GM21423 (cell line): Measurements from ENCODE around the gene SHROOM4.
A peak's percentile ranks its signal among the peaks of the same experiment; 100 is the strongest.

Experiments used
- ATAC-seq: cut with Tn5 transposase; IDR thresholded peaks from one replicate; pipeline ENCODE4 v1.9.1; 2021; ENCODE audit warnings: mild to moderate bottlenecking, moderate library complexity; ENCODE audit not compliant: unreplicated experiment

The SHROOM4 gene

GRCh38 chrX:50707955-50708699 is 105.9 kb downstream of the SHROOM4 start:
- no peak for ATAC-seq

DNA sequence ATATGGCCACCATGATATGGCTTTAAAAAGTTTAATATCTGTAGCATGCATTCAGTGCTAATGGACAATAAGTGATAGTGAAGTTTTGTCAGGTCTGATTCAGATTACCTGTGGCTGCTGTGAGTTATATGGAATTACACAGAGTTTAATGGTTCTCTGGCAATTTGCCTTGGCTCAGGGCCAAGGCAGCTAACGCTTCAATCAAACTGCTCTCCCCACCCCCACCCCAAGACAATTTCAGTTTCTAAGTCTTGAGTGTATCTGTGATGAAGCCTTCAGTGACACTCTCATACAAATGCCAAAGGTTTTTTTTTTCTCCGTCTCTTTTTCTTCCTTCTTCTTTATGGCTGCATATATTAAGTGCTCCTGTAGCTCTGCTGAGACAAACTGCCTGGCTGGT is 106.6 kb downstream of the SHROOM4 start:
- ATAC-seq: no peak

DNA sequence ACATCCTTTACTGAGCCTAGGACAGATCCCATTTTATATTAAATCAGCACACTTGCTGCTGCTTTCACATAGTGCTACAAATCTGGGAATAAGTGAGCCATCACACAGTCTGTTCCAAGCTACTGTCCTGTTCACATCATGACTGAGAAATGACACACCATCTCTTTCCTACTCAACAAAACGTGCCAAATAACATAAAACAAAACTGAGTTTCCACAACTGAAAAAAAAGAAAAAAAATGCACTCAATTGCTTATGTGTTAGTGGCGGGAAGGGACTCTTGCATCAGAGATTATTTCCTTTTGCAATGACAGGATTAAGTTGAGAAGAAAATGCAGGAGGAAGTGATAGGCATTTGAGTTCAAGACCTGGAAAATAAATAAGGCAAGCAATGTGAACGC is 109.0 kb downstream of the SHROOM4 start:
- ATAC-seq: no peak

- ATAC-seq: no peak
Observed at GRCh38 chrX:50704360-50704759, 109.6 kb downstream of the SHROOM4 start.

- no peak for ATAC-seq
Observed at GRCh38 chrX:50700921-50701320, 113.1 kb downstream of the SHROOM4 start.

DNA sequence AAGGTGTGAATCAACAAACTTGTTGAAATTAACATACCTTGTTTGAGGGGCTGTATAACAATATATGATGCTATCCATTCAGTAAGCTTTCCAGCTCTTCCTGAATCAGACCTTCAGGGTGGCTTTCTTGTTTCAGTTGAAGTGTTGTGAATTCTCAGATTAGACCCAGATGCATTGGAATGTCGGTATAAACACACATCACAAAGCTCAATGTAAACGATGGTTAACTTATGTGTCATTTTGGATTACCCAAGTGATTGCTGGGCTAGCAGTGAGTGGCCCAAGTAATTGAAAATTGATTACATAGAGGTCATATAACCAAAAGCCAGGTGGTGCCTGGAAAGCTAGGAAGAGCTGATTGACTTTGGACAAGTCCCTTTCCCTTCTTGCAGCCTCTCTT is 115.0 kb downstream of the SHROOM4 start:
- no peak for ATAC-seq

DNA sequence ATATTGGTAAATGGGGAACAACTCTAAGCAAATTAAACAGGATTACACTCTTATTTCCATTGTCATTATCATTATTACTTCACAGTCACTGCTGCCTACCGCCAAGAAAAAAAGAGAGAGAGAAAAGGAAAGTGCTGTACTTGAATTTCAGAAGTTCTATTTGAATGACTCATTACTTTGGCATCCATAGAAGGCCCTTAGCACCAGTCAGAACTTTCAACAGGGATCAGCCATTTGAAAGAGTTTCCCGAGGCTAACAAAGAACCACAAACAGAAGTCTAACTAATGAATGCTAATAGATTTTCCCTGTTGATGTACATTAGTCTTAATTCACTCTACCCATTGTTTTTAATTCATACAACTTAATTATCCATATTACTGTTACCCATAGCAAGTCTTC is 116.3 kb downstream of the SHROOM4 start:
- ATAC-seq: no peak

DNA sequence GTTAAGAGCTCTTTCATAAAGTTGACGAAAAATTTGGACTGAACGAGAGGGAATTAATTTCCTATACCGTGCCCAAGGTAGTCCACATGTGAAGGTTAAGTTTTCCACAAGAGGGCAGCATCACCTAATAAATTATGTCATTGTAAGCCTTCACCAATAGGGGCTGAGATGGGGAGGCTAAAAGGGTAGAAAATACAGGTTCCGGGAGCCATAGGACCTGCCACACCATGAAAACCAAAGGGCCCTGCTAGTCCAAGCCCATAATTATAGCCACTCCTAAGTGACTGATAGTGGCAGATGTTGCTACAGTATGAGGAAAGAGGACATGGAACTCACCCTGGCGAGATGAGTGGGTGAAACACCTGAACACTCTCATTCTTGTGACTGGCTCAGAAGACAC is 122.2 kb downstream of the SHROOM4 start:
- peak; percentile 67 for ATAC-seq

- no peak for ATAC-seq
Observed at GRCh38 chrX:50684871-50685270, 129.1 kb downstream of the SHROOM4 start.

GRCh38 chrX:50680990-50681389 is 133.0 kb downstream of the SHROOM4 start:
- no peak for ATAC-seq

GRCh38 chrX:50677789-50678188 is 136.2 kb downstream of the SHROOM4 start:
- no peak for ATAC-seq

- no peak for ATAC-seq
Observed at GRCh38 chrX:50671661-50672060, 142.3 kb downstream of the SHROOM4 start.

DNA sequence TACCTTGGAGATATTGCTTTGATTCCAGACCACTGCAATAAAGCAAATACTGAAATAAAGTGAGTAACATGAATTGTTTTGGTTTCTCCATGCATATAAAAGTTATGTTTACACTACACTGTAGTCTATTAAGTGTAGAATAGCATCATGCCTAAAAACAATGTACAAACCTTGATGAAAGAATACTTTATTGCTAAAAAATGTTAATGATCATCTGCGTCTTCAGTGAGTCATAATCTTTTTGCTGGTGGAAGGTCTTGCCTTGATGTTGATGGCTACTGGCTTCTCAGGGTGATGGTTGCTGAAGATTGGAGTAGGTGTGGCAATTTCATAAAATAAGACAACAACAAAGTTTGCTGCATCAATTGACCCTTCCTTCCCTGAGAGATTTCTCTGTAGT is 145.1 kb downstream of the SHROOM4 start:
- no peak for ATAC-seq

GRCh38 chrX:50648156-50648555 is 165.8 kb downstream of the SHROOM4 start:
- no peak for ATAC-seq

DNA sequence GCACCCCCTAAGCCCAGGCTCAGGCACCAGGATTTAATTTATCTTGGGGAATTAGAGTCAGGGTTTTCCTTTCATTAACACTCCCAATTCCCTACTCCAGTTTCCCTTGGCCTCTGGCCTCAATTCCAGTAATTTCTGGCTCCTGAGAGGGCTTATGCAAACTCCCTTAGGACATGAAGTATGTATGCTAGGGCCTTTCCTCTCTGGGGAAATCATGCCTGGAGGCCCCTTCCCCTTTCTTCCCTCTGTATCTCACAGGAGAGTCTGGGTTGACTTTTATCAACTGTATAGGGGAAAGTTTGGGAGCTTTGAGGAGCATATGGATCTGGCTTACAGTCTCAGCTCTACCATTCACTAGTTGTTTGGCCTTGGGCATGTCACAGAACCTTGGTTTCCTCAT is 169.5 kb downstream of the SHROOM4 start:
- ATAC-seq: no peak

DNA sequence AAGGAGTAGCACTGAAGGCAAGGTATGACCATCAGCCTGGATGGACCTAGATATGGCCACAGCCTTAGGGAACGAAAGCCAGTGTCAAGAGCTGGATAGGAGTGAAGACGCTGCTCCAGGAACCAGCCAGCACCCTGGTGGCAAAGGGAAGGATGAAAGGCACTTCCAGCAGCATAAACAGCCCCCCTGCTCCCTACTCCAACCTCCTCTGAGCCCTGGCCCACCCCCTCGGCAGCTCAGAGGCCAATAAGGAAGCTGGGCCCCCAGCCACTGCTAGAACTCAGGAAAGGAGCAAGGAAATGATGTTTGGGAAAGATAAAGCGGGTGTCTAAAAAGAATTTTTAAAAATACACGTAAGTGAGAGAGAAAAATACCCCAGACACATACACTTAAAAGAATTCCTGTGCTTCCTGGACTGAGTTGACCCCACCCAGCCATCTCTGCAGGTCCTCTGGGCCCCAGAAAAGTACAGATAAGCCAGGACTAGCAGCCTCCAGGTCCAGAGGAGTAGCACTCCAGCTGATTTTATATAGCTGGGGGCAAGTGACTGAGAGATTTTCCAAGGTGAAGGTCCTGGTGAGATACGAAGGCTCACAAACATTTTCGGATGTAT is 170.4 kb downstream of the SHROOM4 start:
- ATAC-seq: no peak

- ATAC-seq: no peak
Observed at GRCh38 chrX:50638123-50638522, 175.9 kb downstream of the SHROOM4 start.

DNA sequence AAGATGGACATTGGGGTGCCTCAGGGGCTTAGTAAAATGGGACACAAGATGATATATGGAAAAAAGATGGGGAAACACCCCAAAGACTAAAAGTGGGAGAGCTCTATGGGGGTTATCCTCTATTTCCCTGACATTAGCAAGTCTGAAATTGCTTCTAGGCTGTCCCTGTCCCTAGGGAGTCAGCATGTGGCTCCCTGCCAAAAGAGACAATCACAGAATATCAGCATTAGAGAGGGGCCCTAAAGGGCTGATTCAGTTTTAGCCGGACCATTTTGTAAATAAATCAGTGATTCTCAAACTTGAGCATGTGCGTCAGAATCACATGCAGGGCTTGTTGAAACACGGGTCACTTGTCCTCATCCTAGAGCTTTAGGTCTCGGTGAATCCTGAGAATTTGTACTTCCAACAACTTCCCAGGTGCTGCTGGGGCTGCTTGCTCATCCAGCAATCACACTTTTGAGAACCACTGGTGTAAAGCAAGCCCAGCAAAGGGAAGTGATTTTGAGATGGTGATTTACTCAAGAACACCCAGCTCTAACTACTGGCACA is 178.1 kb downstream of the SHROOM4 start:
- no peak for ATAC-seq

DNA sequence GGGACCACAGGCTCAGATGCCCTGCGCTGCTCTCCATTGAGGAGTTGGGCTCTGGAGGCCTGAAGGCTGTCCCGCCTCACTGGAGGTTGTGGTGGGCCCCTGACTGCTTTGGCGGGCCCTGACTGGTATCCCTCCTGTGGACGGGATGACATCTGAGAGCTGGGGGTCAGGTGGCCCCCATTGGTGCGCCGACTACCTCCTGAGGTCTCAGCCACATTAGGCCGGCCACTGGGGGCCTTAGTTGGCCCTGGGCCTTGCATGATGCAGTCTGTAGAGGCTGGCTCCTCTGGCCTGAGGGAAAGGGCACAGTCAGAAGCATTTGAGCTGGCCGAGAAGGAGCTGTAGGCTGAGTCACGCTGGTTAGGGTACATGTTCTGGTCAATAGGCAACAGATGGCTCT is 178.8 kb downstream of the SHROOM4 start:
- no peak for ATAC-seq

- no peak for ATAC-seq
Observed at GRCh38 chrX:50629774-50630173, 184.2 kb downstream of the SHROOM4 start.

- no peak for ATAC-seq
Observed at GRCh38 chrX:50627696-50628095, 186.3 kb downstream of the SHROOM4 start.

DNA sequence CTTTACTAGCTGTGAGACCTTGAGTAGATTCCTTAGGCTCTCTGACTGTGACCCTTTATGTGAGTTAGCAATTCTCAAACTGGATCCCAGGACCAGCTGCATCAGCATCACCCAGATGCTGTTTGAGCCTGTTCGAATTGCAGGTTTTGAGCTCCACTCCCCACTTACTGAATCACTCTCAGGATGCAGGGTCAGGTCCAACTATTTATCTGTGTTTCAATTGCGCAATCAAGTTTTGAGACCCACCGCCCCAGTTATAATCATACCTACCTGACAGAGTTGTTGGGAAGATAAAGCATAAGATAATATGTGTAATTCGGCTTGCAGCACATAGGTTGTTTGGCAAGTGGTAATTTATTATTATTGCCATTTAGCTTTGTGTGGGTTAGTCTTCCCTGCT is 187.6 kb downstream of the SHROOM4 start:
- ATAC-seq: no peak
